ENCODE results near the gene AGFG2. TPM values are rescaled to one million over a fixed set of nuclear protein-coding genes. Genes with fewer than 3 reads are reported as not detected.
"Not testable (repeated sequence)": the region's sequence is repeated elsewhere in the genome, so short reads cannot be mapped to it uniquely, and the experiment has no call there.

AGFG2 gene
- total and polyA plus RNA-seq, 10 of the 15 experiments (the other 5 are each of a cell fraction or from before 2014, with no cell fraction given) = 0.90 to 71.5 (median 25.4) TPM

- RAD21 ChIA-PET (ENCODE audit: unreplicated experiment) = not testable (repeated sequence)
These were observed 38.3 kb upstream of the AGFG2 start for GRCh38 chr7:100500743-100501142.

GRCh38 chr7:100504031-100504430 is 35.0 kb upstream of the AGFG2 start:
- POLR2A ChIA-PET; intact Hi-C loops (cut with micrococcal nuclease; ENCODE audit: unreplicated experiment); H4K20me1 ChIP-seq (ENCODE audit: control insufficient read depth, insufficient read depth); H3K9ac ChIP-seq (ENCODE audit: control insufficient read depth, insufficient read depth, low read length); H3K27ac ChIP-seq (ENCODE audit: control insufficient read depth, insufficient read depth); H3K4me3 ChIP-seq; RAD21 ChIA-PET (ENCODE audit: unreplicated experiment); DNase-seq (ENCODE audit: low read depth, low spot score); FAIRE-seq; H3K27me3 ChIP-seq (replicated peaks in 1 of 2; ENCODE audit: control insufficient read depth in 2 of 2, insufficient read depth in 2 of 2, low read length in 1 of 2); in situ Hi-C loops (cut with MboI); BruUV-seq (replicated peaks); CTCF ChIA-PET; H3K9me3 ChIP-seq (replicated peaks; ENCODE audit: control insufficient read depth, insufficient read depth, low read length); H3K36me3 ChIP-seq (ENCODE audit: control insufficient read depth in 2 of 2, insufficient read depth in 2 of 2, low read length in 1 of 2); H3K79me2 ChIP-seq (ENCODE audit: control insufficient read depth, insufficient read depth, low read length); H3K4me1 ChIP-seq (ENCODE audit: control insufficient read depth, insufficient read depth, low read length); ATAC-seq; H2AFZ ChIP-seq (ENCODE audit: control insufficient read depth, low read depth, low read length); H3K4me2 ChIP-seq (ENCODE audit: control insufficient read depth, insufficient read depth): not testable (repeated sequence)
- WGBS (ENCODE audit: insufficient coverage, insufficient replicate concordance, low lambda C conversion rate, missing lambda C conversion rate) = 96% methylated on average over 3 of the region's 3 CpGs
- SMC1A ChIA-PET (ENCODE audit: uncharacterized antibody, unreplicated experiment) = interaction anchor here (0.6 to 1.1 kb wide), 3 partner anchors 9 to 170 kb away, joined by 3 read pairs; no protein-coding TSS in a partner anchor

More at GRCh38 chr7:100500743-100501142, 38.3 kb upstream of the AGFG2 start:
- H3K4me1 ChIP-seq (ENCODE audit: control insufficient read depth, insufficient read depth, low read length); H3K27ac ChIP-seq (ENCODE audit: control insufficient read depth, insufficient read depth); intact Hi-C loops (cut with micrococcal nuclease; ENCODE audit: unreplicated experiment); SMC1A ChIA-PET (ENCODE audit: uncharacterized antibody, unreplicated experiment); H3K4me3 ChIP-seq; ATAC-seq; H3K36me3 ChIP-seq (ENCODE audit: control insufficient read depth in 2 of 2, insufficient read depth in 2 of 2, low read length in 1 of 2); H3K4me2 ChIP-seq (ENCODE audit: control insufficient read depth, insufficient read depth); BruUV-seq (replicated peaks); DNase-seq (ENCODE audit: low read depth, low spot score); H3K27me3 ChIP-seq (replicated peaks in 1 of 2; ENCODE audit: control insufficient read depth in 2 of 2, insufficient read depth in 2 of 2, low read length in 1 of 2); H4K20me1 ChIP-seq (ENCODE audit: control insufficient read depth, insufficient read depth); in situ Hi-C loops (cut with MboI); FAIRE-seq; H3K79me2 ChIP-seq (ENCODE audit: control insufficient read depth, insufficient read depth, low read length); POLR2A ChIA-PET; H3K9me3 ChIP-seq (replicated peaks; ENCODE audit: control insufficient read depth, insufficient read depth, low read length); H2AFZ ChIP-seq (ENCODE audit: control insufficient read depth, low read depth, low read length); H3K9ac ChIP-seq (ENCODE audit: control insufficient read depth, insufficient read depth, low read length): not testable (repeated sequence)
- 85% methylated on average over 2 of the region's 2 CpGs for WGBS (ENCODE audit: insufficient coverage, insufficient replicate concordance, low lambda C conversion rate, missing lambda C conversion rate)
- CTCF ChIA-PET = interaction anchor here (0.6 kb wide), 1 partner anchor 32 kb away, joined by 3 read pairs; no protein-coding TSS in a partner anchor

Data from GM12878 (cell line).